ENCODE measurements around the gene MBOAT1. TPM values are rescaled to one million over a fixed set of nuclear protein-coding genes. Genes with fewer than 3 reads are reported as not detected.

The MBOAT1 gene
- total RNA-seq, 1 donor, result 53.3 TPM

DNA sequence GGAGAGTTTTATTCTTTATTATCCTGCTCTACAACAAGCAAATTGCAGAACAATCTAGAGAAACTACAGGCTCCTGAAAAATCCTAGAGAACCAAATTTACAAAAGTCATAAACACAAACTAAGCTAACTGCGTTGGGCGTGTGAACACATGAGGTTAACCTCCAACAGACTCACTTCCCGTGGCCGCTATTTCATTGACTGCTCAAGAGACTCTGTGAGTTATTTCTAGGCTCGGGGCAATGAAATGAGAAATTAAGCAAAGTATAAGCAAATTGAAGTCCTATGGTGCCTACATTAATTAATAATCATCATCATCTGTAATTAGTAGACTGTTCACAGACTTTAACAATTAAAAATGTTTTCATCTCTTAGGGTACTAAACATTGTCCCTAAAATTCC lies 100.0 kb downstream of the MBOAT1 start:
- peak in 1 of 3 donors; percentile 17 for DNase-seq (ENCODE audit: low read depth in 2 of 3, low spot score in 2 of 3)

DNA sequence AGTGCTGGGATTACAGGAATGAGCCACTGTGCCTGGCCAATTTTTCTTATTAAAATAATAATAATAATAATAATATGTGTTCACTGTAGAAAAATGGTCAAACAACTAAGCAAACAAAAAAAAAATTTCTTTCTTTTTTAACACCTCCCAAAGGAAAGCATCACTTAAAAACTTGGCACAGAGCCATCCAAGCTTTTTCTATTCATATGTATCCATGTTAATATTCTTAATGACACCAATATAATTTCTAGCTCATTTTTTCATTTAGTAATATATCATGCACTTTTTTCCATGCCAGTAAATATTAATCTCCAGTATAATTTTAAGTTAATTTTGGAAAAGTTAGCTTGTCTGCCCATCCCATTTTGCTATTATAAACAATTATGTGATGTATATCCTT lies 101.8 kb downstream of the MBOAT1 start:
- no peak for DNase-seq (ENCODE audit: low read depth in 2 of 3, low spot score in 2 of 3)

DNA sequence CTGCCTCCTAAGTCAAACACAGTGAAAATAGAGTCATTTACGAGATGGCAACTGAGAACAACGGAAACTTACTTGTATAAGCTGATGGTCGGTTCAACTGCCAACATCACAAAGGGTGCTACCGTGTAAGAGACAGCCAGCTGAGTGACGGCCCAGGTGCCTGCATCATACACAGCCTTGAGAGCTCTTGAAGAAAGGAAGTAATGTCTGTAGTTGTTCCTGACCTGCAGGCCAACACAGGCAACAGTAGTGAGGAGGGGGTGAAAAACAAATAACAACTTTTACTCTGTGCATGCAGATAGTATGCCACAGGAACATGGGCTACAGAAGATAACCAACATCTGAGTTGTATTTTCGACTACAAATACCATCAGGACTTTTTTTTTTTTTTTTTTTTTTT lies 102.7 kb downstream of the MBOAT1 start:
- peak in 2 of 3 donors; percentile 55 to 66 for DNase-seq (ENCODE audit: low read depth in 2 of 3, low spot score in 2 of 3)

DNA sequence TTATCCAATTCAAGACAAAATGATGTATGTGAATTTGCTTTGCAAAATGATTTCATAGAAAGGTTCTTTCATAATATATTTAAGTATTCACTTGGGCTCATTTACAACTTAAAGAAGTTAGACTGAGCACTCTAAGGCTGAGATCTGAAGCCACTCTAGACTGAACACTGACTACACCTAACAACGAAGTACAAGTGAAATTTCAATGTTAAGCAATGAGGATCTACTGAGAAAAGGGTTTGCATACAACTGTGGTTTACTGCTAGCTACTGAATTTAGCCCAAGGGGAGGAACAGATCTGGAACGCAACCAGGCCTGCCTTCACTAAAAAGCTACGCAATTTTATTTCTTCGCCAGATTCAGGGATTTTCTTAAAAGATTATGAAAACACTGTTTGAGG lies 106.4 kb downstream of the MBOAT1 start:
- no peak for DNase-seq (ENCODE audit: low read depth in 2 of 3, low spot score in 2 of 3)

DNA sequence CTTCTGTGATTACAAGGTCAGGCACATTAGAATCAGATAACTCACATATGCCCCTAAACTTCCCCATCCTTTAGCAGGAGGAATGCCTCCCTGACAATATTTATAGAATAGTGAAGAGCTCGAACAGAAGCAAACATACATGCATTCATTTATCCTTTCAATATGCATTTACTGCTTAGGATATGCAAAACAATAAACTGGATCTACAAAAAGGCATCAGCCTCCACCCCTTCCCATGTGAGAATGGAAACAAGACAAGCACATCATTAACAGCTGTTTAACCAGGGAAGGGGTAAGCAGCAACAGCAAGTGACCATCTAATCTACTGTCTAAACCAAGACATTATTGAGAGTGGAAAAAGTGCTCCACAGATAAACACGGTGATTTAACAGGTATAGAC lies 107.6 kb downstream of the MBOAT1 start:
- no peak for DNase-seq (ENCODE audit: low read depth in 2 of 3, low spot score in 2 of 3)

DNA sequence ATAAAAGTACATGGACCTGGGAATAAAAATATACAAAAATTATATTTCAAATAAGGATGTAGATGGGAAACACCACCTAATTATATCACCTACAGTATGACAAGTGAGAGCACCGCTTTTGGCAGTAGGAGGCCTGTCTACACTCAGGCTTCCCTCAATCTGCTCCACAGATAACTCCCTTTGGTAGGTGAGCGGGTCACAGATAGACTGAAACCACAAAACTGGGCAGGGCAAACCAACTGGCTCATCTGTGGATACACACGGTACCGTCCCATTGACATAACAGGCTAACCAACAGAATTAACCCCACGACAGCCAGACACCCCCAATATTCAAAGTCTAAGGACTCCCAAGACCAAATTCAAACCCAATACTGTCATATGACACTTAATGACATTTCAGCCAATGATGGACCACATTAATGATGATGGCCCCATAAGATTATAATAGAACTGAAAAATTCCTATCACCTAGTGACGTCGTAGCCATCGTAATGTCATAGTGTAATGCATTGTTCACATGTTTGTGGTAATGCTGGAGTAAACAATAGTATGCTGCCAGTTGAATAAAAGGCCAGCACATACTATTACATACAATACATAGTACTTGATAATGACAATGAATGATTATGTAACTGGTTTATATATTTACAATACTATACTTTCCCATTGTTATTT lies 109.7 kb downstream of the MBOAT1 start:
- no peak for DNase-seq (ENCODE audit: low read depth in 2 of 3, low spot score in 2 of 3)

DNA sequence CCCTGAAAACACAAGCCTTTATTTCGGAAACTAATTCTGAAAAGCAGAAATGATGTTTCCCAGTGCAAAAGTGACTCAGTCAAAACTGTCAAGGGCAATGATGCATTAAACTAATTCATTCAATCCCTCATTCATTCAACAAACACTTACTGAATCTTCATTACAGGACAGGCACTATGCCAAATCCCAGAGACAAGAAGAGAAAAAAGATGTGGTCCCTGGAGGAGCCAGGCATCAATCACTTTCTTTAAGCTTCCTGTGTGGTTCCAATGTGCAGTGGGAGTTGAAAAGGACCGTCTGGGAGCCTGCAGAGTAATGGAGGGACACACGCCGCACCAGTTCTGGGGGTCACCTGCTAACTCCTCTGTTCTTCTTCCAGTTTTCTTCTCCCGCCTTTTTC lies 113.1 kb downstream of the MBOAT1 start:
- no peak for DNase-seq (ENCODE audit: low read depth in 2 of 3, low spot score in 2 of 3)

DNA sequence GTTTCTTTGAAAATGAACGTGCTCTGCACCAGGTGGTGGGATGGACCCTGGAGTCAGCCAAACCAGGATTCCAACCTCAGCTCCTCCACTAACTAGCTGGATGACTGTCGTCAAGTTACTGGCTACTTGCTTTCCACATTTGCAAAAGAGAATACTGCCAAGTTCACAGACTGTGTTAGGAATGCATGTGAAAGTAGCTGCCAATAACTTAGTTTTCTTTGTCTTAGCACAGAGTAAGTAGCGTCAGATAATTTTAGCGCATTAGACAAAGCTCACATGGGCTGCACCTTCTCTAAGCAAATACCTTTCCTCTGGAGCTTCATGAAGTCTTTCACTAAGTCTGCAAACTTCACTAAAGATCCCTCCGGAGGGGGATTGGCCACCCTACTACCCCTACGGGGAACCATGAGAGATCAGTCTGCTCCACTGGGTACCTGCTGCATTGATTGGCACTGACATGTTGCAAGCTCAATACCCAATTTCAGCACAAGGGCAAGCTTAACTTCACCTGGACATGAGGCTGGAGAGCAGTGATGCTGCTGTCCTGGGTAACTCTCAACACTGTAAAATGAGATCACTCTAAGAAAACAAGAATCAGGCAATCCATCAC lies 113.9 kb downstream of the MBOAT1 start:
- DNase-seq (ENCODE audit: low read depth in 2 of 3, low spot score in 2 of 3), result no peak

DNA sequence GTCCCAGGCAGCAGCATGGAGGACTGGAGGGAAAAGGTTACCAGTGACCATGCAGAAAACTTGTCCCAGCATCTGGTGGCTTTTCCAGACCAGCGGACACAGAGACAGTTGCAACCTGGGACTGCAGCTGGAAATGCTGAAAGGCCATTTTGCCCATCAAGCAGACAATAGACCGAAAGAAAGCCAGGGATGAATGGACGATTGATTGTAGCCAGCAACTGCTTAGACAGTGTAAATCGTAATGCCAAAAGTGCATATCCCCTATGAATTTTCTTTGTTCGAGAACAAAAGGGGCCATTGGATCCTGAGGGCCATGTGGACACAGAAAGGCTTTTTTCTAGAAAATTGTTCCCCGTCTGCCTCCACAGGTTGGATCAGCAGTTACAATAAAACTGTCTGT lies 115.7 kb downstream of the MBOAT1 start:
- no peak for DNase-seq (ENCODE audit: low read depth in 2 of 3, low spot score in 2 of 3)

DNA sequence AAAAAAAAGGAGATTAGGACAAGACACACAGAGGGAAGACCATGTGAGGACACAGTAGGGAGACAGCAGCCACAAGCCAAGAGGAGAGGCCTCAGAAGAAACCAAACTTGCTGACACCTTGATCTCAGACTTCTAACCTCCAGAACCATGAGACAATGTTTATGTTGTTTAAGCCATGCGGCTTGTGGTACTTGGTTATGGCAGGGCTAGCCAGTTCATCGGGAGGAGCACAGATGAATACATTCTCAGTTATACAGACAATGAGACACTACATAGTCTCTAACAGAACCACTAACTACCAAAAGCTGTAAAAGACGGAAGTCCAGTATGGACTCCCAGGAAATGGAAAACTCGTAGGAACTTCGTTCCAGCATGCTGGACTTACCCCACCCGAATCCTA lies 116.8 kb downstream of the MBOAT1 start:
- no peak for DNase-seq (ENCODE audit: low read depth in 2 of 3, low spot score in 2 of 3)

DNA sequence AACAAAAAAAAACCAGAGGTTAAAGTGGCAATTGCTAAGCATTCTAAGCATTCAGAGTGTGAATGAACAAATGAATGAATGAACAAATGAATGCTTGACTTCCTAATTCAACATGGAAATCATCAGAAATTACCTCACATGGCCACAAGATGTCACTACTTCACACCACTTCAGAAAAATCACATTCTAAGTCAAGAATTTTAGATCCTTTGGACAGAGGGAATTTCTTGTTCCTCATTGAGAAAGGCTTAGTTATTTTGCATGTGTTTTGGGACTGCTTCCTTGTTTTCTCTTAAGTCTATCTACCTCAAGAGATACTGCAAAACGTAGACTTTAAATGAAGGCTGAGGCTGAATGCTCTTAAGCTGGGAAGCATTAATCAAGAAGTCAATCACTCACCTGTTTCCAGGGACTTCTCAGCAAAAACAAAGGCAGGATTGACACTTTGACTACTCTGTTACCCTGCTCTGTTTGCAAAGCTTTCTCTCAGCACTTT lies 120.2 kb downstream of the MBOAT1 start:
- DNase-seq (ENCODE audit: low read depth in 2 of 3, low spot score in 2 of 3), result peak in 2 of 3 donors; percentile 44 to 75

DNA sequence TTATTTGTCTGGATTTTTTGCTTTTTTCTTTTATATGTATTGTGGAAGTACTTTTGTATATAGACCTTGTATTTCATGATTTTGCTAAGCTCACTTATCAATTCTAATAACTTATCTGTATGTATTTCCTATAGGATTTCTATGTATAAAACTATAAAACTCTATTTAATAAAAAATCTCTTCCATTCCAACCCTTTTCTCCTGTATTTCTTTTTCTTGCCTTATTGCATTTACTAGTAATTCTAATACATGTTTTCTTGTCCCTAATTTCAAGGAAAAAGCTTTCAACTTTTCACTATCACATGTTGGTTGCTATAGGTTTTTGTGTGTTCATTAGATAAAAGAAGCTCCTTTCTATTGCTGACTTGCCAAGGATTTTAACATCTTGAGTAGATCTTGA lies 125.3 kb downstream of the MBOAT1 start:
- DNase-seq (ENCODE audit: low read depth in 2 of 3, low spot score in 2 of 3), result no peak

DNA sequence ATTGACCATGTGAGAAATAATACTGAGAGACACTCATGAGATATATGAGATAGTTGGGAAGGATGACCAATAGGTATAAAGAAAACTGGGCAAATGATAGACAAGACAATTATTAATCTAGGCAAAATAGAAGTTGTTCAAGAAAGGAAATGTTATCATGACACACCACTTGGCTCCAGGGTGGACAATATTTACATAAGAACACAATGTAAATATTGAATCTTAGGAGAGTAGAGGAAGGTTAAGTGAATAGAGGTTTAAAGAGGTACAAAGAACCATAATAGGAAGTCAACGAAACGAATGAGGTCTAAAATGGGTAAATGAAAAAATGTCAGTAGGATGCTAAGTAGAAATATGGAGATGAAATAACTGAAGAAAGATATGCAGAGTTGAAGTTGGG lies 126.5 kb downstream of the MBOAT1 start:
- no peak for DNase-seq (ENCODE audit: low read depth in 2 of 3, low spot score in 2 of 3)

DNA sequence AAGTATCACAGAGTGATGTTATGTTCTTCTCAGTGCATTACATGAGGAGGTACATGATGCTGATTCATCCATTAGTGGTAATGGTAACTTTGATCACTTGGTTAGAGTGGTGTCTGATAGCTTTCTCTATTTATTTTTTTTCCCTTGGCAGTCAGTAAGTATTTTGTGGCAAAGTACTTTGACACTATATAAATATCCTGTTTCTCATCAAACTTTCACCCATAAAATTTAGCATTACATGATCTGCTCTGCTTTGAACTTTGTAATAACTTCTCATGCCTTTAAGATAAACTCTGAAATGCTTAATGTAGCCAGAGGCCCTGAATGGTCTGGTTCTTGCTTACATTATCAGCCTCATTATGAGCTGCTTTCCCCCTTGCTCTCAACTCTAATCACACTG lies 127.9 kb downstream of the MBOAT1 start:
- no peak for DNase-seq (ENCODE audit: low read depth in 2 of 3, low spot score in 2 of 3)

DNA sequence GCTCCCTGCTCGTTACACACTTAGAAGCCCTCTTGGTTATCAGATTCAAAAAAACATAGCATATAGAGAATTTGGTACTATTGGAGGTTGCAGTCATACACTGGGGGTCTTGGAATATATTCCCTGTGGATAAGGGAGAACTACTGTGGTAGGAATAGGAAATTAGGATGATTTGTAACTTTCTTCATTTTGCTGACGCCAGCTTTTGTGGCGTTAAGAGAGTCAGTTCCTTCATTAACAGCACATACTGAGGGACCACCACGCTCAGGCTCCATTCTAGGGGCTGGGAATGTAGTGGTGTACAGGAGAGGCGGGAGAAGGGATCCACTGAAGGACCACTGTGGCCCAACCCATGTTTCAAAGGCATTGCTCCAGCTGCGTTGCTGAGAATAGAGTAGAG lies 140.3 kb downstream of the MBOAT1 start:
- no peak for DNase-seq (ENCODE audit: low read depth in 2 of 3, low spot score in 2 of 3)

DNA sequence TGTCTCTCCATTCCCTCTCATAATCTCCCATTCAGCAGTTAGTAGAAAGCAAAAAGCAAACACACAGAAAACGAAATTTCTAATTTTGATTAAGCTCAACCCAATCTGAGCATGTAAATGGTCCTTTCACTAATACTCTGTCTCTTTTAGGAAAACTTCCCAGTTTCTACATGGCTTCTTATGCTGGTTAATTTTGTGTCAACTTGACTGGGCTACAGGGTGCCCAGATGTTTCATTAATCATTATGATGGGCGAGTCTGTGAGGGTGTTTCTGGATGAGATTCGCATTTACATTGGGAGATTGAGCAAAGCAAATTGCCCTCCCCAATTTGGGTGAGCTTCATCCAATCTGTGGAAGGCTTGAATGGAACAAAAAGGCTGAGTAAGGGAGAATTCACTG lies 142.2 kb downstream of the MBOAT1 start:
- DNase-seq (ENCODE audit: low read depth in 2 of 3, low spot score in 2 of 3), result no peak

DNA sequence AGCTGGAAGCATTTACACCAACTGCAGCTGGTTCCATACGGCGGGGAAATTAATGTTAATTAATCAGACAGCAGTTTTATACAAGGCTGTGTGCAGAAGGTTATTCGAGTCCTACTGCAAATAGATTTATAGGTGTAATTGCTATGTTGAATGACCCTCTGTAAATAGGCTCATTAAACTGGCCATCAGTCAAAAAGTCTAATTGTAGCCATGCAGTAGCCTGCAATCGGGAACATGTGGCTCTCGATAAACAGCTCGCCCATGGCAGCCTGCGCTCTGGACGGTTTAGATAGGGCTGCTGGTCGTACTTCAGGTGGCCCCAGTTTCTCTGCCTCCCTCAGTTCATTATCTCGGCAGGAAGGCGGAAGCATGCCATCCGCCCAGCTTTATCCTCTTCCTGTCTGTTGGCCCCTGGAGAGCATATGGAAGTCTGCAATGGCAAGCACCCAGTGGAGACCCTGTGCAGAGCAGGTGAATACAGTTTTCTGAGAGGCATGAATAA lies 143.2 kb downstream of the MBOAT1 start:
- peak in 2 of 3 donors; percentile 69 to 89 for DNase-seq (ENCODE audit: low read depth in 2 of 3, low spot score in 2 of 3)

DNA sequence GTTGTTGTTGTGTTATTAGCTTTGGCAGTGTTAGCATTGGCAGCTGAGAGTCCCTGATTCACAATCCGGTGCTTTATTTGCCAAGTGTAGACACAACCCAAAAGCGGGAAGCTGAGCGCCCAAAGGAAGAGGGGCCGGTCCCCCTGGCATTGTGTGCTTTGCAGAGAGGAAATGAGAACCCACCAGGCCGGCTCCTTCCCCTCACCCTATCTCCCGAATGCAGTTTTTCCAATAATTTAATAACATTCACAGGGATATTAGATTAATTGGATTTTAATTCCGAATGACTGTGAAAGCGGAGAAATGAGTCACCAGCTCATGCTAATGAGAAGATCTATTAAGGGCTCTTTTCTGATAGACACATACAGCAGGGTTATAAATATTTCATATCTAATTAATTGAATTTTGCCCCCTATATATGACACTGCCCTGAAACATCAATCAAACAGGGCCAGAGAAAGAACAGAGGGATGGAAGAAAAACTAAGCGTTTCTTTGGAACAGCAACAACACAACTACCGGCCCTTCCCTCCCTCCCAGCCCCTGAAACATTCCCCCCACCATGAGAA lies 143.8 kb downstream of the MBOAT1 start:
- DNase-seq (ENCODE audit: low read depth in 2 of 3, low spot score in 2 of 3), result no peak

DNA sequence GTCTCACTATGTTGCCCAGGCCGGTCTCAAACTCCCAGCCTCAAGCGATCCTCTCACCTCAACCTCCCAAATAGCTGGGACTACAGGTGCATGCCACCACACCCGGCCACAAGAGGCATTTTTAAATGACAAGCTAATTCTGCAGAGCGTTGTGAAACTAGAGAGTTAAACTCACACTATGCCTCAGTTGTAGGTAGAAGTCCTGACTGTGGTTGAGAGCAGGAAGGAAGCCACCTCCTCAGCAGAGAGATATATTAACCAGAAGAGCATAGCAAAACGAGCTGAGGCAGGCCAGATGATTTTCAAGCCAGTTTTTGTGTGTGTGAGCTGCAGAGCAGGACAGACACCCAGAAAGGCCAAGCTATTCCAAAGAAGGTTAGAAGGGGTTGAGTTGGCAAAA lies 150.3 kb downstream of the MBOAT1 start:
- DNase-seq (ENCODE audit: low read depth in 2 of 3, low spot score in 2 of 3), result no peak

DNA sequence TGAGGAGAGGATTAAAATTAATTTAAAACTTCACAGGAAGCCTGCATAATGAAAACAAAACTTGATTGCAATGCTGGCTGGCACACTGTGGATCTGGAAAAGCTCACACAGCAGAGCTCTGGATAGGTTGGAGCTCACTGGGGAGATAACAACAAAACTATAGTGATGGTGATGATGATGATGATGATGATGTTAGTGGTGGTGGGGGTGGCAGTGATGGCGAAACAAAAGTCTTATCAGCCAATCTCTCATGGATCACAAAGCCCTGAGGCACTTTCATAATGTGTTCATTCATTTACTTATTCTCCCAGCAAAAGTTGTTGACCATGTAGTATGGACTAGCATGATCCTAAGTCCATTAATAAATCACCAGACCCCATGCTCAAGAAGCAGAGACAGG lies 152.0 kb downstream of the MBOAT1 start:
- no peak for DNase-seq (ENCODE audit: low read depth in 2 of 3, low spot score in 2 of 3)

DNA sequence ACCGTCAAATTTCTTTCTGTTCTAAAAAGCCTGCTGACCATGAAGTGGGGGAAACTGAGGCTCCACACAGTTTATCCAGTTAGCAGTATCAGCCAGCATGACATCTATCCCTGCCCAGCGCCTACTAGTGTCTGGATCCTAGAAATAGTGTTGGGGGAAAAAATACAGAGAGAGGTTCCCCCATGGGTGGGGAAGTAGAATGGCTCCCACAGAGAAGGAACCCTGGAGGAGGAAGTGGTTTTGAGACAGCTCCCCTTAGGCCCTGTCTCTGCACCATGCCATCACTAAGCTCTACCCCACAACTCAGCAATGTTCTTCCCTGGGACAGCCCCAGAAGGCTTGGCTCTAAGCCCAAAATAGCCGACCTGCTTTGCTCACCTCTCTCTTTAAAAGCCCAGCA lies 153.4 kb downstream of the MBOAT1 start:
- DNase-seq (ENCODE audit: low read depth in 2 of 3, low spot score in 2 of 3), result peak in 1 of 3 donors; percentile 17

Measured in hematopoietic multipotent progenitor cell (in vitro differentiated cells).